Aortic smooth muscle cell (primary cell): Measurements from ENCODE around the gene CLIC4. TPM values are rescaled to one million over a fixed set of nuclear protein-coding genes. Genes with fewer than 3 reads are reported as not detected.

Experiments
- total RNA-seq: library from RNA; depleted of rRNA; stranded (reverse); fragments of >200 nt; gene quantifications from 2 replicates; pipeline ENCODE4 v1.2.3, GENCODE V29; 2014

Gene CLIC4
- total RNA-seq, result 493 and 612 TPM in 2 replicates

DNA sequence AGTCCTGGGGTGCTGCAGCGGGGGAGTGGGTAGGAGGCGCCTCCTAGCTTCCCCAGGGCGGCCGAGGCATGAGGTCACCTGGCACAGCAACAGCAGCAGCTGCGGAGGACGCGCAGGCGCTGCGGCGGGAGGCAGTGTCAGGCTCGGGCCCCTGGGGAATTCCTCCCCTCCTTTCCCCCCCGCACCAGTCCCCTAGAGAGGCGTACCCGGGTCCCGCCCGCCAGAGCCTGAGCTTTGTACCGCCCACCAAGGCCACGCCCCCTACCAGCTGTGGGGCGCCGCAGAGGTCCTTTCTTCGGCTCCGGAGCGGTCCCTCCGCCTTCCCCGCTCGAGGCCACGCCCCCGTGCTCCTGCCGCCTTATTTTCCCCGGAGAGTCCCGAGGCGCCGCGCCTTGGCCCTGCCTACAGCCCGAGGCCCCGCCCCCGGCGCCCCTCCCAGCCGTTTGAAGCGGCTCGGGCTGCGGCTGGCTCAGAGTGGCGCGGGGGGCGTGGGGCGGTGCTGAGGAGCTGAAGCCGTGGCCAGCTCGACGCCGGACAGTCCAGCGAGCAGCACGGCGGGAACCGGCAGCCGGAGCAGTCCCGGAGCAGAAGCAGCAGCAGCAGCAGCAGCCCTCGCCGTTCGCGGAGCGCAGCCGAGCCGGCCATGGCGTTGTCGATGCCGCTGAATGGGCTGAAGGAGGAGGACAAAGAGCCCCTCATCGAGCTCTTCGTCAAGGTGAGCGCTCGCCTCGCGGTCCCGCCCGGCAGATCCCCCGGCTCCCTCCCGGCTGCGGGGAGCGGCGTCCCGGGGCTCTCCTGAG is at the start of gene CLIC4:
CLIC4 (plus strand) TSS at position 537 of the 800 bp plus-strand sequence; CDS start at position 644, 107 bp downstream.

Other genes starting within 250 kb of the CLIC4 start
- 0.50 and 0.53 TPM in 2 replicates for gene RCAN3, start 242.6 kb upstream of the CLIC4 start, total RNA-seq
- gene NCMAP, start 189.4 kb upstream of the CLIC4 start, total RNA-seq, result not detected in 2 replicates
- 22.7 and 25.1 TPM in 2 replicates for gene SRRM1, start 102.1 kb upstream of the CLIC4 start, total RNA-seq
- not detected in 2 replicates for gene RUNX3, start 184.8 kb downstream of the CLIC4 start, total RNA-seq